Bronchial epithelial cell (primary cell): ENCODE results near the gene VEGFB. TPM values are rescaled to one million over a fixed set of nuclear protein-coding genes. Genes with fewer than 3 reads are reported as not detected.

ENCODE experiments used
- DNase-seq: peaks from one replicate; pipeline ENCODE4 v3.0.0-alpha.2; 2010; ENCODE audit warnings: low read depth
- FAIRE-seq: peaks from 2 replicates; lab custom pipeline; 2011; peaks lifted over from hg19 to GRCh38; lab: Jason Lieb, UNC
- H3K27me3 ChIP-seq: 2 replicates; pipeline ENCODE4 v1.5.1; 2011; ENCODE audit warnings: low read length; ENCODE audit not compliant: control insufficient read depth, insufficient read depth
- H3K36me3 ChIP-seq: 2 replicates; pipeline ENCODE4 v1.5.1; 2011; ENCODE audit warnings: low read length; ENCODE audit not compliant: control insufficient read depth, insufficient read depth
- H3K4me3 ChIP-seq: 2 replicates; pipeline ENCODE4 v1.5.1; 2011; ENCODE audit warnings: mild to moderate bottlenecking, low read depth, low read length, control low read depth
- total RNA-seq: library from RNA; depleted of rRNA; stranded (reverse); fragments of >200 nt; gene quantifications from 2 replicates; pipeline ENCODE4 v1.2.1, GENCODE V29; 2014
- TF ChIP-seq, protein P1 (sequence below): IDR thresholded peaks from 2 replicates; pipeline ENCODE4 v1.5.1; 2011; ENCODE audit warnings: mild to moderate bottlenecking, moderate library complexity, low read length, control low read depth, inconsistent platforms; ENCODE audit not compliant: insufficient read depth, severe bottlenecking

Gene VEGFB
- total RNA-seq, 1 donor from 2014 or later = 12.4 TPM

DNA sequence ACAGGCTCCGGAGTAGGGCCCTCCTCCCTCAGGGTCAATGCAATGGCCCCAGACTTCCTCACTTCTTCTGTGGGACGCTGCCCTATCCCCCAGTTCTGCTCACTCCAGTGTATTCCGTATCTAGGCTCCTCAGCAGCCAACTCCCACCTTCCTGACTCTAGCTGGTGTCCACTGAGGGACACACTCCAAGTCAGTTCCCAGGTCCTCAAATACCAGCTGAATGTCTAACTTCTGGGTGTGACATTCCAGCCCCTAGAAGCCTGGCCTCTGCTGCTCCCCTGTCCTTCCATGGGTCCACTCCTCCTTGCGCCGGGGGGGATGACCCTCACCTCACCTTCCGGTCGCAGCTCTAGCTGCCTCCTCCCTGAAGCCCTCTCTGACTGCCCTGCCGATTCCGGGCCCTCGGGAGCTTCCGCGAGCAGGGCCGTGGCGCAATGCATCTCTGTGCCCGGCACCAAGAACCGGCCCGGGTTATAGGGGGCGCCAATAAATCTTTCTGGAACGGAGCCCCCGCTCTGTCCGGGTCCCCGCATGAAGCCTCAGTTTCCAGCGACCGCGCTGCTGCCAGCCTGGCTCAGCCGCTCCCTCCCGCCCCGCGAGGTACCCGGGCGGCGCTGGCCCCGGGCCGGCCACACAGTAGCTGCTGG is 34.6 kb downstream of the VEGFB start:
- Histone ChIP-seq H3K36me3 (peaks cover 22% of the 10 kb centered on the region), H3K4me3 (peak overlapping the region; percentile 58), H3K27me3 (no peaks in the 10 kb centered on the region)
- DNase-seq = peak; percentile 25
- no peak for FAIRE-seq
- TF ChIP-seq, protein P1, sequence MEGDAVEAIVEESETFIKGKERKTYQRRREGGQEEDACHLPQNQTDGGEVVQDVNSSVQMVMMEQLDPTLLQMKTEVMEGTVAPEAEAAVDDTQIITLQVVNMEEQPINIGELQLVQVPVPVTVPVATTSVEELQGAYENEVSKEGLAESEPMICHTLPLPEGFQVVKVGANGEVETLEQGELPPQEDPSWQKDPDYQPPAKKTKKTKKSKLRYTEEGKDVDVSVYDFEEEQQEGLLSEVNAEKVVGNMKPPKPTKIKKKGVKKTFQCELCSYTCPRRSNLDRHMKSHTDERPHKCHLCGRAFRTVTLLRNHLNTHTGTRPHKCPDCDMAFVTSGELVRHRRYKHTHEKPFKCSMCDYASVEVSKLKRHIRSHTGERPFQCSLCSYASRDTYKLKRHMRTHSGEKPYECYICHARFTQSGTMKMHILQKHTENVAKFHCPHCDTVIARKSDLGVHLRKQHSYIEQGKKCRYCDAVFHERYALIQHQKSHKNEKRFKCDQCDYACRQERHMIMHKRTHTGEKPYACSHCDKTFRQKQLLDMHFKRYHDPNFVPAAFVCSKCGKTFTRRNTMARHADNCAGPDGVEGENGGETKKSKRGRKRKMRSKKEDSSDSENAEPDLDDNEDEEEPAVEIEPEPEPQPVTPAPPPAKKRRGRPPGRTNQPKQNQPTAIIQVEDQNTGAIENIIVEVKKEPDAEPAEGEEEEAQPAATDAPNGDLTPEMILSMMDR = no peak

DNA sequence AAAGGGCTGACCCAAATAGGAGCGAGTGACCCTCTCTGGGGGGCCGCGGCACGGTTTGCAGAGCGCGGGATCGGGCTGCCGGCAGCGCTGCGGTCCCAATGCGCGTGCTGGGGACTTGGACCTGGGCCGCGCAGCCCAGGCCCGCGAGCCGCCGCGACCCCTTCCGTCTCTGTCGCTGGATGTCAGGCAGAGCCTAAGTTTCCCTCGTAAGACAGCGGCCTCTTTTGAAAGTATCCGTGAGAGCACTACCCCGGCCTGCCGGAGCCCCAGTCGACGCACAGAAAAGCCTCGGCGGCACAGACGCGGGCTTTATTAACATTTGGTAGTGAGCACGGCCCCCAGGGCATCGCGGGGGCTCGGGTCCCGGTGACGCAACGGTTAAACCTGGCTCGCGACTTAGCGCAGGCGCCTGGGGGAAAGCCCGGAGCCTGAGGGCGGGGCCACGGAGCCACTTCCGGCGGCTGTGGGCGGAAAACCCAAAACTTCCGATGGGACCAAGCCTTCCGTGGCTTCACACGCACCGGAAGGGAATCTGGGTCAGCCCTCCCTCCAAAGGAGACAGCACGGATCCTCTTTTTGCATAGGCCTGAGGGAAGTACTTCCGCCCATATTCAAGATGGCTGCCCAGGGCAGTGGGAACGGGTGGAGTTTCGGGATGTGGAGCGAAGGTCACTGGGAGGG is 35.3 kb downstream of the VEGFB start:
- H3K4me3 ChIP-seq = peak overlapping the region; percentile 73
- H3K36me3 ChIP-seq = peaks cover 16% of the 10 kb centered on the region
- peak; percentile 98 for DNase-seq
- TF ChIP-seq, protein P1 = peak; percentile 10
- no peaks in the 10 kb centered on the region for H3K27me3 ChIP-seq
- no peak for FAIRE-seq

DNA sequence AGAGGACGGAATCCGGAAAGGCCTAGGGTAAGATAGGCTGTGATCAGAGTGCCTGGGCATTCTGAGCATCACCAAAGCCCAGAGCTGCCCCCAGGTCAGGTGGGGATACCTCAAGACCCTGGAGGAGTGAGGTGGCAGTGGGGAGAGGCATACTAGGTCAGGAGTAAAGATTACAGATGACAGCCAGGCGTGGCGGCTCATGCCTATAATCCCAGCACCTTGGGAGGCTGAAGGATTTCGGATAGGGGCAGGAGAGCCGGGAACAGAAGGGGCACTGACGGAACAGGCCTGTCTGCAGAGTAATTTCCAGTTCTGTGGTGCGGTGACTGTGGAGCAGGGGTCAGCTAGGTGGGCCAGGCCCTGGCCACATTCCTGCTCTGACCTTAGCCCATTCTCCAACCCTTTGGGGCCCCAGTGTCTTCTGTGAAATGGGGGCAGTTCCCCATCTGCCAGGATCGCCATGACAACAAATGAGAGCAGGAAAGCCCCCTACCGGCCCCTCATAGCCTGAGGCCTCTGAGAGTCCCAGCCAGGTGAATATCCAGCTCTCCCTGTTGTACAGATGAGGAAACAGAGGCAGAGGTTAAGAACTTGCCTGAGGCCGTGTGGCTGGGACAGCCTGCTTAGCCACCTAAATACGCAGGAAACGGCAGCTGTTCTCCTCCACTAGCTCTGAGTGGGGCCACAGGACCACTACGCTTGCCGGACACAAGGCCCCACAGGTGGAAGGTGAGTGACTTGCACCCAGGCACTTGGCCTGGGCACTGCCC is 40.8 kb downstream of the VEGFB start:
- FAIRE-seq (no peak), DNase-seq (no peak)
- TF ChIP-seq, protein P1 = no peak
- Histone ChIP-seq H3K27me3 (no peaks in the 10 kb centered on the region), H3K36me3 (peaks cover 10% of the 10 kb centered on the region), H3K4me3 (no peak overlapping the region)

DNA sequence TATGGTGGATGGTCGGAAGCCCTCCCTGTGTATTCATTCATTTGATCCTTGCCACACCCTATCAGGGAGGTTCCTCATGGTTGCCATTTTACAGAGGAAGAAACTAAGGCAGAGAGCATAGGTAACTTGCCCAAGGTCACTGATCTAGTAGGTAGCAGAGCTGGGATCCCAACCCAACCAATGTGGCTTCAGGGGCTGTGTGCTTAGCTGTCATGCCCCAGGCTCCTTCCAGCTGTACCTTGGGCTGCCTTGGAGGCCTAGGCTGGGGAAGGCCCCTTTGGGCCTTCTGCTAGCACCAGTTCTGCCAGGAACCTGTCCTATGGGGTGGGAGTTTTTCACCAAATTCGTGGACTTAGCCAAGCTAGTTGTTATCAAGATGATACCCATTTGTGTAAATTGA is 41.5 kb downstream of the VEGFB start:
- TF ChIP-seq, protein P1 = no peak
- Histone ChIP-seq H3K27me3 (no peaks in the 10 kb centered on the region), H3K36me3 (peaks cover 10% of the 10 kb centered on the region), H3K4me3 (no peak overlapping the region)
- DNase-seq = no peak
- no peak for FAIRE-seq

DNA sequence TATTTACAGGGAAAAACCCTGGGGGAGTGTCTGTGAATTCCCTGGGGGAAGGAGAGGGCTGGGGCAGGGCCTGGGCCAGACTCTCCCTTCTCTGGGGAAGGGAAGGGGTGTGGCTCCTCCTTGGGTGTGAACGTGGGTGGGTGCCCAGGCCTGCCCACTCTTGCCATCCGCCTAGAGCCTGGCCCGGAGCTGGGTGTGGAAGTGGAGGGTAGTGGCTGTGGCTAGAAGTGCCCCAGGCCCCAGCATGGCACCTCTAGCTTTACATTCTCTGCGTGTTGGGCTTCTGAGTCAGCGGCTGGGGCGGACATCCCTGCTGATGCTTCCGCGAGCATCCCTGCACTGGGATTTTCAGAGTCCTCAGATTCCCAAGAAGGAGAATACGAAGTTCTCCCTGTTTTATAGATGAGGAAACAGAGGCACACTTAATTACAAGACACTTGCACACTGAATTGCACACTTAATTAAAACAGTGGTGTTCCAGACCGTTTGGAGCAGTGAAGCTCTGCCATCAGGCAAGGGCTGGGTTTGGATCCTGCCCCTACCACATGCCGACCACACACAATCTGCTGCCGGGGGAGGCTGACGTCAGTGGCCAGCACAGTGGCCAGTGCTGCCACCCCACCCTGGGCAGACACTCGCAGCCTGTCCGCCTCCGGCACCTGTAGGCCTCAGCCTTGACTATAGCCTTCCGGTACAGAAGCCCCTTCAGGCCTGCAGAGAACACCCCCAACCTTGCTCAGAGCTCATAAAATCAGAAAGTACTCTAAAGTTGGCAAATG is 42.5 kb downstream of the VEGFB start:
- Histone ChIP-seq H3K36me3 (peaks cover 10% of the 10 kb centered on the region), H3K4me3 (no peak overlapping the region), H3K27me3 (no peaks in the 10 kb centered on the region)
- TF ChIP-seq, protein P1 = no peak
- peak; percentile 88 for DNase-seq
- FAIRE-seq = no peak
